NCI-H2171 (cell line): ENCODE measurements around the gene PKD1L1.
A peak's percentile ranks its signal among the peaks of the same experiment; 100 is the strongest.
"Not testable (repeated sequence)": the region's sequence is repeated elsewhere in the genome, so short reads cannot be mapped to it uniquely, and the experiment has no call there.

ENCODE experiments used
- DNase-seq: peaks from one replicate; lab custom pipeline; 2025; lab: John Stamatoyannopoulos, UW

PKD1L1 gene

DNA sequence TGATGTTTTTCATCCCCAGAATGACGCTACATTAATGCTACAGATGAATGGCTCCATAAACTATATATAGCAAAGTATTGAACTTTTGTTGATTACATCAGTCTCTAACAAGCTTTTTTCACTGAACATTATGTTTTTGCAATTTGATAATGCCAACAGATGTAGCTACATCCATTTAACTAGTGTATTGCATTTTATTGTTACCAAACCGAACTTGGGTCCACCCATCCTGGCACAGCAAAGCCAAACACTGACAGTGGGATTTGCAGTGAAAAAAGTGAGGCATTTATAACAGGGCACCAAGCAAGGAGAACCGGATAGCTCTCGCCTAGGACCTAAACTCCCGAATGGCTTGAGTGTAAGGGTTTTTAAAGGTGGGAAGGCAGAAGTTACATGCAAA, 183.5 kb downstream of the PKD1L1 start:
- peak; percentile 57 for DNase-seq

DNA sequence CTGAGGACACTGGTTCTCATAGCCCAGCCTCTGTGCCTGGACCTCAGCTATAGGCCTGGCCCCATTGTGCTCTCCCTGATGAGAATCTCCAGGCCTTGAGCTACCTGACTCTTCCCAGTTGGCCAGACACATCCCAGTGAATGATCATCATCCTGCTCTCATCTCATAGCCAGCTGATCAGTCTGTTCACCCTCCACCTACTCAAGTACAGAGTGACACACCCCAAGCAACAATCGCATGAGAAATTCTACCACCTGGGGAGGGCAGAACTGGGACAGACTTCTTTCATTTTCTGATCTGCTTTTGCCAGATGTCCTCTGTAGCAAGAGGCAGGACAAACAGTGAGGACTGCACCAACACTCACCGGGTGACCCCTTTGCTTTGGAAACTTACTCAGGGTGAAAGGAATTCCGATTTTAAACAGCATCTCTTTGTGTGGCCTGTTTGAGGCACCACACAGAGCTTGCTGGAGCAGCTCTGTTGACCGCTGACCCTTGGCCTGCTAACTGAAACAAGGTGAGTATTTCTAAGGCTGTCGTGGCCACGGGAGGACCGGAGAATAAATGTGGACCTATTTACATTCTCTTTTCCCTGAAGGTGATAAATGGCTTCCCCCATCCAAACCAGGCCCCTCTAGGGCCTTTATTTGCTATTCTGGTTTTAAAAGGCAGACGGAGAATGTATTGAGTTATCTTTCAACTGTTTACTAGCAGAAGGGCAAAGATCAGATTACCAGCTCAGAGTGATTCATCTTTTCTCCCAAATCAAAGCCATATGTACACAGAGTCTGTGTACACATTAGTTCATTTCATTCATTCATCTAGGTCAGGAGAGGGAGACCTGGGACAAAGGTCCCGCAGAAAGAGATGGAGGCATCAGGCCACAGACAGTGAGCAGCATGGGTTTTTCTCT, 184.9 kb downstream of the PKD1L1 start:
- peak; percentile 89 for DNase-seq

DNA sequence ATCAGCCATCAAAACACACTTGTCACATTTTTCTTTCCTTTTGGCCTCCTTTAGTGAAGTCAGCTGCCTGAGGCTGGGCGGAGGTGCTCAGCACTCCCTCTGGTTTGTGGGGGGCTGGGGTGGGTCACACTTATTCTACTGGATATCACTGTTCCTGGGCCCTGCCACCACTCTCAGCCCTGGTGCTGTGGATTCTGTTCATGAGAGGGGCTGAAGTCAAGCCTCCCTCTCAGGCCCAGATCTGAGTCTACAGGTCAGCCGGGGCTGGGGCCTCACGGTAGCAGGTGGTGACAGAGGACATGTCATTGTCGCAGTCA, 185.6 kb downstream of the PKD1L1 start:
- no peak for DNase-seq

GRCh38 chr7:47762207-47762606, 186.1 kb downstream of the PKD1L1 start:
- no peak for DNase-seq

DNA sequence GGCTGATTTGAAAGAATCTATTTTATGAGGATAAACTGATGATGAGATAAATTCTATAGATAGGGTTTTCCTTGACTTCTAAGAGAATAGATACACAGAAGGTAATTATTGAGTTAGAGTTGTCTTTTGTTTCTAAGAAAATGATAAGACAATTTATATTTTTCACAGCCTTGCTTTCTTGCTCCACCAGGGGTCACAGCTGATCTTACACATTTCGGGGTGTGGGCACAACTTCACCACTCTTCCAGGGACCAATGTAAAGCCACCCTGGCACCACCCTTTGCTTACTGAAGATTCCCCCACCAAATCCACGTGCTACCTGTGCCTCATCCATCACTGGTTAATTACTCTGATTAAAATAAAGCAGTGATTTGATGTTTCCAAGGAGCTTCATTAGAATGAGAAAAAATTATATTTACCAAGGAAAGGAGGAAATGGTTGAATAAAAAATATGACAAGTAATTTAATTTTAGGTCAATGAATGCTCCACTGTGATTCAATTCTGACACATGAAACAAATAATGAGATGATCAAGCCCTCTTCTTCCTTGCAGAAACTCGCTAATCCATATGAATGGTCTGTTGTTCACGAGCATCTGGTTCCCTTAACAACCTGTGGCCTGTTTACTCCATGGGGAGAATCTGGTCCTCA, 189.1 kb downstream of the PKD1L1 start:
- DNase-seq: no peak

- no peak for DNase-seq
These were observed 189.7 kb downstream of the PKD1L1 start for GRCh38 chr7:47758546-47758945.

DNA sequence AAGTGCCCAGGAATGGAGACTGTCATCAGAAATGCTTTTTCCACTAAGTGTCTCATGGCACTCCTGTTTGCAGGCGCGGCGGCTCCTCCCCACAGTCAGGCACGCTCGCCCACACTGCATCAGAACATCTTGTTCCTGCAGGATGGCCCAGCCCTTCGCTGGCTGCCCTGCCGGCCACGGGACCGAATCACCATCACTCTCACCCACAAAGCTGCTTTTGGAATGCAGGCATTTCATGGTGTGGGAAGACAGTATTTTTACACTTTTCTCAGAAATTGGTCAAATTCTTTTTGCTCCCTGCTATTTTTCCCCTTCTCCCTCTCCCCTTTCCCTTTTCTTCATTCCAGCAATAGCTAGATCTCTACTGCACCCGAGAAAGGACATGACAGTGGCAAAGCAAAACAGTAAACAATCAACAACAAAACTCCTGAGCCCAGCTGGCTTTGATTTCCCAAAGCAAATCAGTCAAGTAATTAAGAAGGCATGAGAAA, 190.3 kb downstream of the PKD1L1 start:
- no peak for DNase-seq

- no peak for DNase-seq
These were observed 191.6 kb downstream of the PKD1L1 start for GRCh38 chr7:47756636-47757035.

DNA sequence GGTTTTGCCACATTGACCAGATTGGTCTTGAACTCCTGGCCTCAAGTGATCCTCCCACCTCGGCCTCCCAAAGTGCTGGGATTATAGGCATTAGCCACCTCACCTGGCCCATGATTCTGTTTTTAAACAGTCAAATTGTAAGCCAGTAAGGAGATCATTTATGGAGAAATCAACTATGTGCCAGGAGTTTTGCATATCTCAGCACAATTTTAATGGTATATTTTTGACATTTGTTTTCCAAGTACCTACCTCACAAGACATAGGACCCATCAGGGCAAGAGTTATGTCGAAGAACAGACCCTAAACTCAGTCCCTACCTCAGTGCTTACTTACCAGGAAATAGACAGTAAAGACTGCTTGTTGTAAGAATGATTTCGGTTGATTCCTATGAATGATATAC, 193.0 kb downstream of the PKD1L1 start:
- no peak for DNase-seq

DNA sequence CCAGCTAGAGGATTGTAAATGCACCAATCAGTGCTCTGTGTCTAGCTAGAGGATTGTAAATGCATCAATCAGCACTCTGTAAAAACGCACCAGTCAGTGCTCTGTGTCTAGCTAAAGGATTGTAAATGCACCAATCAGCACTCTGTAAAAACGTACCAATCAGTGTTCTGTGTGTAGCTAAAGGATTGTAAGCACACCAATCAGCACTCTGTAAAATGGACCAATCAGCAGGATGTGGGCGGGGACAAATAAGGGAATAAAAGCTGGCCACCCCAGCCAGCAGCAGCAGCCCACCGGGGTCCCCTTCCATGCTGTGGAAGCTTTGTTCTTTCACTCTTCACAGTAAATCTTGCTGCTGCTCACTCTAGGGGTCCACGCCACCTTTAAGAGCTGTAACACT, 196.5 kb downstream of the PKD1L1 start:
- not testable (repeated sequence) for DNase-seq

GRCh38 chr7:47751043-47751442, 197.2 kb downstream of the PKD1L1 start:
- DNase-seq: no peak

DNA sequence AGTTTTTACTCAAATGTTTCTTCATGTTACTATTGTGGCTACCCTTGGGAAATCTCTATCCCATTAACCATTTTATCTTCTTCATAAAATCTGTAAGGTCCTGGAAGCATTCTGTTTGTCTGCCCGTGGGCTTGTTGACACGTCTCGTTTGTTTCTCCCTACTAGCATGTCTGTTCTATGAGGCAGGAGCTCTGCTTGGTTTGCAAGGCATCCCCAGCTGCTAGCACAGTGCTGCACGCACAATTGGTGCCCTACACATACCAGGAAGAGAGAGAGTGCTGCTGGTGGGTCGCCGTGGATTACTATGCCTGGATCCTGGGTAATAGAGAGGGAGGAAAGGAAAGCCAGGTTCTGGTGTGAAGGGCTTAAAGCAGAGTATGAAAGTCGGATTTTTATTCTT, 200.2 kb downstream of the PKD1L1 start:
- DNase-seq: no peak

GRCh38 chr7:47747160-47747559, 201.1 kb downstream of the PKD1L1 start:
- DNase-seq: no peak

GRCh38 chr7:47746468-47746867, 201.8 kb downstream of the PKD1L1 start:
- DNase-seq: no peak

DNA sequence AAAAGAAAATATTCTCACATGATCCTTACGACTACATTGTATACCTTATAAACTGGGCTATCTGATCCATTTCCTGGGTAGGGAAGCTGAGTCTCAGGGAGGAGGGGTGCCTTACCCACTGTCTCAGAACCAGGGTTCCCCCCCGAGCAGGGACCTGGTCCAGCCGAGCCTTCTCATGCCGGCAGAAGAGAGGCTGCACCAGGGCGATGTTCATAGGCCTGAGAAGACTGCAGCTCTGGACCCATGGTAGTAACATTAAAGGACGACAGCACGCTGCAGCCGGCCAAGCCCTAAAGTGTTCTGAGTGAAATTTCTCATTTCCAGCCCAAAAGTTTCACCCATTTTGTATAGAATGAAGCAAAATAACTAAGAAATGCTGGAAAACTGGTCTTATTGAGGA, 203.4 kb downstream of the PKD1L1 start:
- DNase-seq: no peak

GRCh38 chr7:47743965-47744591, 204.2 kb downstream of the PKD1L1 start:
- peak; percentile 36 for DNase-seq

DNA sequence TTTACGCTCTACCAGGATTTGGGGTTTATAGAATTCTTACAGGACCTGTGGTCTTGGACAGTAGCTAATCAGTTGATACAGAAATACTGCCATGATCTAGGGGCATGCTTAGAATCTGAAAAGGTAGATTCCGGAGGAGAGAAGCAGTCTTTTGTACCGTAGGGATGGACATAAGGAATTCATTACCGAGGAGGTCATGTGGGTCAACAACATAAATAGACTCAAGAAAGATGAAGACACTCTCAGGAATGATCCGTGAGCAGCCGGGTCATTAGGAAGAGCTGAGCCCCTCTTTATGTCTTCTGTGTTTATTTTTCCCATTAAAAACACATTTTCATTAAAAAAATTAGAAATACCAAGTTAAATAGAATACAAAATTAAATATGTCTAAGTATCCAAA, 206.3 kb downstream of the PKD1L1 start:
- DNase-seq: no peak

- no peak for DNase-seq
These were observed 208.4 kb downstream of the PKD1L1 start for GRCh38 chr7:47739891-47740290.

DNA sequence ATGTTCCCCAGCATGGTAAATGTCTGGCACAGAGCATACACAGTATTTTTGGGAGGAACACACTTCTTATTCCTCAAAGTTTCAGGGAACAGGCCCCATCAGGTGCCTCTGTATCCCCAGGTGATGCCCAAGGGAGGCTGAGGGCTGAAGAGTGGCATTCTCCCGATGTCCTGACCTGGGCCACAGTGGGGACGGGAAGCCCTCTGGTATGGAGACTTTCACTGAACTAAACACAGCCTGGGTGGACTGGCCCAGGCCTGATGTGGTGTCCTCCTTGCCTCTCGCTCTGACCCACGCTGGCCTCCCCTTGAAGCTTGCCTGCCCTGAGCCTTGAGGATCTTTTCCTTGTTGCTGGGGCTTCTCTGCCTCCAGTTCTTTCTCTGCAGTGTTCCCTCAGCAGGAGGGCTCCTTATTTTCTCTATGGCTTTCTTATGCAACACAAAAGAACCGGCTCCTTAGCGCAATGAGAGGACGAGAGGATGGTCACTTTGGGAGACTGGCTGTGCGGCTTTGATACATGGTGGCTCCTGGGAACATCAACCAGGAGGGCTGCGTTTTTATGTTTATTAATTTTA, 208.9 kb downstream of the PKD1L1 start:
- no peak for DNase-seq

GRCh38 chr7:47738563-47739166, 209.6 kb downstream of the PKD1L1 start:
- DNase-seq: no peak

GRCh38 chr7:47737601-47738000, 210.7 kb downstream of the PKD1L1 start:
- DNase-seq: no peak
